Ovary (tissue), 9 donors: ENCODE measurements around the gene FAM163B. TPM values are rescaled to one million over a fixed set of nuclear protein-coding genes. Genes with fewer than 3 reads are reported as not detected.

Experiments used
- DNase-seq, 5 donors: peaks; one replicate each; pipeline ENCODE4 v3.0.0-alpha.2; 2019 to 2020
- H3K27ac ChIP-seq, 2 donors: fragments of 200-600 bp; one replicate each; pipeline versions ENCODE4 v1.5.1 to v1.8.0; 2019 to 2022
- H3K27me3 ChIP-seq: fragments of 200-600 bp; one replicate; pipeline ENCODE4 v1.8.0; 2022
- H3K36me3 ChIP-seq: fragments of 200-600 bp; sonication (generic); one replicate; pipeline ENCODE4 v1.5.1; 2019
- H3K4me1 ChIP-seq: one replicate; pipeline ENCODE4 v1.8.1; 2013; ENCODE audit warnings: mild to moderate bottlenecking, moderate library complexity; ENCODE audit not compliant: insufficient read depth
- H3K4me3 ChIP-seq: fragments of 200-600 bp; sonication (generic); one replicate; pipeline ENCODE4 v1.5.1; 2017
- H3K9me3 ChIP-seq, 2 donors: fragments of 200-600 bp in 1 of 2; sonication (generic) in 1 of 2; one replicate each; pipeline versions ENCODE4 v1.5.1 to v1.8.1; 2013 to 2019; ENCODE audit warnings: mild to moderate bottlenecking in 1 of 2, moderate library complexity in 1 of 2
- CTCF ChIP-seq, 3 donors: fragments of 450-650 bp in 2 of 3; fragments of 200-600 bp in 1 of 3; IDR thresholded peaks; one replicate each; pipeline versions ENCODE4 v1.5.1 to v1.8.0; 2016 to 2022; ENCODE audit warnings: antibody characterized with exemption in 3 of 3, mild to moderate bottlenecking in 1 of 3
- EP300 ChIP-seq: sonication (generic); formaldehyde crosslinking; IDR thresholded peaks from one replicate; pipeline ENCODE4 v1.6.1; 2017; ENCODE audit warnings: antibody characterized with exemption
- POLR2A ChIP-seq: fragments of 450-650 bp; IDR thresholded peaks from one replicate; pipeline ENCODE4 v1.6.1; 2017; ENCODE audit warnings: antibody characterized with exemption, mild to moderate bottlenecking, moderate library complexity
- WGBS, 3 donors: extraction: QIAGEN DNeasy Blood & Tissue Kit in 1 of 3; methylation state at CpG; one replicate each; pipeline versions ENCODE4 v1.1.5 to v1.1.7; 2013 to 2017; 5-methylcytosine and 5-hydroxymethylcytosine counted together
- intact Hi-C, 4 donors: fragments of 100-400 bp; cut with DNase I; formaldehyde crosslinking; loops; one replicate each; pipeline versions ENCODE4 v1.11.0 to v1.15.1; 2022 to 2023
- polyA plus RNA-seq, 2 donors: library from polyadenylated mRNA; stranded (reverse); fragments of 200-250 nt in 1 of 2; fragments of 350-450 nt in 1 of 2; fragmentation: Illumina TruSeq in 1 of 2; extraction: RNeasy Lipid Tissue Mini Kit (QIAGEN cat#74804) in 1 of 2; gene quantifications; one replicate each; pipeline ENCODE4 v1.2.3, GENCODE V29; 2013 to 2014
- total RNA-seq, 7 donors: library from RNA; depleted of rRNA in 2 of 7; stranded (reverse); fragments of >200 nt in 2 of 7; fragmentation: NEBNext Ultra II Directional in 3 of 7; extraction: Animal tissue kit (Norgen Biotek cat#: 25700) in 3 of 7; gene quantifications; one replicate each; pipeline versions ENCODE4 v1.1.0 to v1.2.4, GENCODE V29; 2016 to 2023
- donor health status: DM: no; HTN: no; CAD: no; lungs with moderate emphysema.
- donor health status: DM: no; HTN: no; CAD: no.
- donor health status: Bipolar disorder and iron deficiency.
- donor health status: DM: yes; HTN: yes; CAD: no.
- donor health status: DM: no; HTN: no; CAD: no.
- donor health status: DM: yes; HTN: yes; CAD: no.

The FAM163B gene
- total and polyA plus RNA-seq, 9 donors, result 0.21 to 0.30 TPM; not detected in 7

- no peaks in the 10 kb centered on the region for H3K9me3 ChIP-seq
- no peak overlapping the region for H3K27ac ChIP-seq
- WGBS, 3 donors, result 87 to 90% (median 90%) methylated on average over 31 of the region's 31 CpGs
- H3K27me3 ChIP-seq, result no peaks in the 10 kb centered on the region
- intact Hi-C loops, result no loop called here
- no peak for DNase-seq
- TF ChIP-seq EP300 (no peak), CTCF (IDR thresholded peaks at IDR 0.05) (no peak), POLR2A (no peak)
- no peaks in the 10 kb centered on the region for H3K36me3 ChIP-seq
- H3K4me1 ChIP-seq, result no peaks in the 10 kb centered on the region
- no peak overlapping the region for H3K4me3 ChIP-seq
These were observed 55.0 kb downstream of the FAM163B start for GRCh38 chr9:133553973-133554713.

- no peaks in the 10 kb centered on the region for H3K9me3 ChIP-seq
- no peaks in the 10 kb centered on the region for H3K36me3 ChIP-seq
- DNase-seq, result no peak
- H3K27ac ChIP-seq, result no peak overlapping the region
- no peak overlapping the region for H3K4me3 ChIP-seq
- intact Hi-C loops, result no loop called here
- TF ChIP-seq POLR2A (no peak), CTCF (IDR thresholded peaks at IDR 0.05) (no peak), EP300 (no peak)
- 90 to 94% (median 92%) methylated on average over 10 of the region's 10 CpGs for WGBS, 3 donors
- H3K4me1 ChIP-seq, result no peaks in the 10 kb centered on the region
- H3K27me3 ChIP-seq, result no peaks in the 10 kb centered on the region
These were observed 56.1 kb downstream of the FAM163B start for GRCh38 chr9:133553123-133553522.

- Histone ChIP-seq H3K36me3 (no peaks in the 10 kb centered on the region), H3K27me3 (no peaks in the 10 kb centered on the region), H3K9me3 (no peaks in the 10 kb centered on the region), H3K27ac (no peak overlapping the region), H3K4me3 (no peak overlapping the region), H3K4me1 (no peaks in the 10 kb centered on the region)
- intact Hi-C loops, result no loop called here
- WGBS, 3 donors, result 93 to 96% (median 94%) methylated on average over 8 of the region's 8 CpGs
- DNase-seq, result no peak
- TF ChIP-seq CTCF (IDR thresholded peaks at IDR 0.05) (no peak), POLR2A (no peak), EP300 (no peak)
These were observed 57.0 kb downstream of the FAM163B start for GRCh38 chr9:133552236-133552635.

GRCh38 chr9:133551446-133551845 lies 57.7 kb downstream of the FAM163B start:
- intact Hi-C loops, result no loop called here
- no peak overlapping the region for H3K4me3 ChIP-seq
- WGBS, 3 donors, result 81 to 88% (median 81%) methylated on average over 7 of the region's 7 CpGs

More at GRCh38 chr9:133551446-133551845, 57.7 kb downstream of the FAM163B start:
- Histone ChIP-seq H3K27me3 (no peaks in the 10 kb centered on the region), H3K36me3 (no peaks in the 10 kb centered on the region), H3K9me3 (no peaks in the 10 kb centered on the region), H3K27ac (no peak overlapping the region), H3K4me1 (peaks cover 1% of the 10 kb centered on the region)
- TF ChIP-seq CTCF (IDR thresholded peaks at IDR 0.05) (no peak), POLR2A (no peak), EP300 (no peak)
- DNase-seq, result no peak
